AG09319 (cell line): ENCODE measurements around the gene YIF1A.
A peak's percentile ranks its signal among the peaks of the same experiment; 100 is the strongest.
"Not testable (repeated sequence)": the region's sequence is repeated elsewhere in the genome, so short reads cannot be mapped to it uniquely, and the experiment has no call there.

Experiments used
- DNase-seq: peaks from one replicate; pipeline ENCODE4 v3.0.0-alpha.2; 2010; ENCODE audit warnings: low read depth; ENCODE audit errors: extremely low read depth
- TF ChIP-seq, protein P1 (sequence below): IDR thresholded peaks from 2 replicates; pipeline ENCODE4 v1.5.1; 2011; ENCODE audit warnings: low read depth, mild to moderate bottlenecking, inconsistent platforms, low read length, moderate library complexity

The YIF1A gene

DNA sequence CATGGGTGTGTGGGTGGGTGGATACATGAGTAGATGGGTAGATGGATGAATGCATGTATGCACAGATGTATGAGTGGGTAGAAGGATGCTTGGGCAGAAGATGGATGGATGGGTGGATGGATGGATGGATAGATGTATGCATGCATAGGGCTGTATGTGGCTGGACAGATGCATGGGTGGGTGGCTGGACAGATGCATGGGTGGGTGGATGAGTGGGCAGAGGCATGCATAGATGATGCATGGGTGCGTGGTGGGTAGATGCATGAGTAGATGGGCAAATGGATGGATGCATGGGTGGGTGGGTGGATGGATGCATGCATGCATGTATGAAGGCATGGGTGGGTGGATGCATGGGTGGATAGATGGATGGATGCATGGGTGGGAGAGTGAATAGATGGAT, 34.7 kb upstream of the YIF1A start:
- no peak for DNase-seq
- TF ChIP-seq, protein P1, sequence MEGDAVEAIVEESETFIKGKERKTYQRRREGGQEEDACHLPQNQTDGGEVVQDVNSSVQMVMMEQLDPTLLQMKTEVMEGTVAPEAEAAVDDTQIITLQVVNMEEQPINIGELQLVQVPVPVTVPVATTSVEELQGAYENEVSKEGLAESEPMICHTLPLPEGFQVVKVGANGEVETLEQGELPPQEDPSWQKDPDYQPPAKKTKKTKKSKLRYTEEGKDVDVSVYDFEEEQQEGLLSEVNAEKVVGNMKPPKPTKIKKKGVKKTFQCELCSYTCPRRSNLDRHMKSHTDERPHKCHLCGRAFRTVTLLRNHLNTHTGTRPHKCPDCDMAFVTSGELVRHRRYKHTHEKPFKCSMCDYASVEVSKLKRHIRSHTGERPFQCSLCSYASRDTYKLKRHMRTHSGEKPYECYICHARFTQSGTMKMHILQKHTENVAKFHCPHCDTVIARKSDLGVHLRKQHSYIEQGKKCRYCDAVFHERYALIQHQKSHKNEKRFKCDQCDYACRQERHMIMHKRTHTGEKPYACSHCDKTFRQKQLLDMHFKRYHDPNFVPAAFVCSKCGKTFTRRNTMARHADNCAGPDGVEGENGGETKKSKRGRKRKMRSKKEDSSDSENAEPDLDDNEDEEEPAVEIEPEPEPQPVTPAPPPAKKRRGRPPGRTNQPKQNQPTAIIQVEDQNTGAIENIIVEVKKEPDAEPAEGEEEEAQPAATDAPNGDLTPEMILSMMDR, result no peak

DNA sequence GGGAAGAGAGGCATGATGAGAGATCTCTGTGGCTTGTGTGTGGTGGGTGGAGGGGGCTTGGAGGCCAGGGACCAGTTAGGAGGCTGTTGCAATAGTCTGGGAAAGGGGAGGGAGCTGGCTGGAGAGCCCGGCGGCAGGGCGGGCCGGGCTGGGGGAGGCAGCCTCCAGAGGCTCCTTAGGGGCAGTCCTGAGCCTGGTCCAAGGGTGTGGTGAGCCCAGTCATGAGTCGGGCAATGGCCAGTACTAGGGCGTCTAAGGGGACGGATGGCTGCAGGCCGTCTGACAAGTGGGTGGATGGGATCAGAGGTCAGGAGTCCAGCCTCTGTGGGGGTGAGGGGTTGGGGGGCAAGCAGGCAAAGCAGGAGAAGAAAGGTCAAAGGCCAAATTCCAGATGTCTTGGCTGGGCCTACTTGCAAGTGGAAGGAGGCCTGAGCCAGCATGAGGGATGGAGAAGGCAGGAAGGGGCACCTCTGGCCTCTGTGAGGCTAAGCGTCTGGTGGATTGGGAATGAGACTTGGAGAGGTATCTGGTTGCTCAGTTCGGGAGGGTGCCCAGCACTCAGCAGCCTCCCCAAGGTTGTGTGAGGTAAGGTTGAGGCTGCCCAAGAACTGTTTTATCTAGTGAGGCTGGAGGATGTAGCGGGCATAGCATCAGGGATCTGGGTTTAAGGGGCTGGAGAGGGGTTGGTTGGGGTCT, 33.9 kb upstream of the YIF1A start:
- TF ChIP-seq, protein P1, result no peak
- no peak for DNase-seq

DNA sequence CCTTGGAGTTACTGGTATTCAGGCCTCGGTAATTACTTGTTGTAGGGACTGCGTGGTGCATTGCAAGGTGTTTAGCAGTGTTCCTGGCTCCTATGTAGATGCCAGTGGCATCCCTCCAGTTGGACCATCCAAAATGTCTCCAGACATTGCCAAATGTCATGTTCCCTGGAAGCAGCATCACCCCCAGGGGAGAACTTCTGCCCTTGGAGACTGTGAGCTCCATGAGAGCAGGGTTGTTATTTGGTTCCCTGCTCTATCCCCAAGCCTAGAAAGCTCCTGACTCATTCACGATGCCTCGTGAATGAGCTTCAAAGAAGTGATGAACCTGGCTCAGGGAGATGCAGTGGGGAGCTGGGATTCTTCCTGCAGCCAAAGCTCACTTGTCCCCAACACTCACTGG, 32.7 kb upstream of the YIF1A start:
- DNase-seq, result no peak
- TF ChIP-seq, protein P1, result no peak

DNA sequence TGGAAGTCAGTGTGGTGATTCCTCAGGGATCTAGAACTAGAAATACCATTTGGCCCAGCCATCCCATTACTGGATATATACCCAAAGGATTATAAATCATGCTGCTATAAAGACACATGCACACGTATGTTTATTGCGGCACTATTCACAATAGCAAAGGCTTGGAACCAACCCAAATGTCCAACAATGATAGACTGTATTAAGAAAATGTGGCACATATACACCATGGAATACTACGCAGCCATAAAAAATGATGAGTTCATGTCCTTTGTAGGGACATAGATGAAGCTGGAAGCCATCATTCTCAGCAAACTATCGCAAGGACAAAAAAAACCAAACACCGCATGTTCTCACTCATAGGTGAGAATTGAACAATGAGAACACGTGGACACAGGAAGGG, 31.8 kb upstream of the YIF1A start:
- not testable (repeated sequence) for DNase-seq

DNA sequence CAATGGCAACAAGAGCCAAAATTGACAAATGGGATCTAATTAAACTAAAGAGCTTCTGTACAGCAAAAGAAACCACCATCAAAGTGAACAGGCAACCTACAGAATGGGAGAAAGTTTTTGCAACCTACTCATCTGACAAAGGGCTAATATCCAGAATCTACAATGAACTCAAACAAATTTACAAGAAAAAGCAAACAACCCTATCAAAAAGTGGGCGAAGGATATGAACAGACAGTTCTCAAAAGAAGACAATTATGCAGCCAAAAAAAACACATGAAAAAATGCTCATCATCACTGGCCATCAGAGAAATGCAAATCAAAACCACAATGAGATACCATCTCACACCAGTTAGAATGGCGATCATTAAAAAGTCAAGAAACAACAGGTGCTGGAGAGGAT, 31.3 kb upstream of the YIF1A start:
- not testable (repeated sequence) for DNase-seq

DNA sequence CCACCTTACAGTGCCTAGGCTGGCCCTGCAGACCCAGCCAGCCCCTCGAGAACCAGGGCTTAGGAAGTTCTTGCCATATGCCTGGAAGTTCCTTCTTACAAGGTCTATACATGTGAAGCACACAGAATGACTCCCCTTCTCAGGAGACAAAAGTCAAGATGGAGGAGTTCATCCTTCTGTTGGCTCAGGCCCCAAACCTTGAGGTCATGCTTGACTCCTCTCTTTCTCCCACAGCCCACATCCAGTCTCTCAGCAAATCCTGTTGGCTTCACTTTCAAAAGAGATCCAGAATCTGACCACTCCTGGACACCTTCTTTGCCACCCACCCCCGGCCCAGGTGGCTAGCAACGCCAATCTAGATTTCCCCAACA, 29.6 kb upstream of the YIF1A start:
- DNase-seq, result no peak
- TF ChIP-seq, protein P1, result no peak

DNA sequence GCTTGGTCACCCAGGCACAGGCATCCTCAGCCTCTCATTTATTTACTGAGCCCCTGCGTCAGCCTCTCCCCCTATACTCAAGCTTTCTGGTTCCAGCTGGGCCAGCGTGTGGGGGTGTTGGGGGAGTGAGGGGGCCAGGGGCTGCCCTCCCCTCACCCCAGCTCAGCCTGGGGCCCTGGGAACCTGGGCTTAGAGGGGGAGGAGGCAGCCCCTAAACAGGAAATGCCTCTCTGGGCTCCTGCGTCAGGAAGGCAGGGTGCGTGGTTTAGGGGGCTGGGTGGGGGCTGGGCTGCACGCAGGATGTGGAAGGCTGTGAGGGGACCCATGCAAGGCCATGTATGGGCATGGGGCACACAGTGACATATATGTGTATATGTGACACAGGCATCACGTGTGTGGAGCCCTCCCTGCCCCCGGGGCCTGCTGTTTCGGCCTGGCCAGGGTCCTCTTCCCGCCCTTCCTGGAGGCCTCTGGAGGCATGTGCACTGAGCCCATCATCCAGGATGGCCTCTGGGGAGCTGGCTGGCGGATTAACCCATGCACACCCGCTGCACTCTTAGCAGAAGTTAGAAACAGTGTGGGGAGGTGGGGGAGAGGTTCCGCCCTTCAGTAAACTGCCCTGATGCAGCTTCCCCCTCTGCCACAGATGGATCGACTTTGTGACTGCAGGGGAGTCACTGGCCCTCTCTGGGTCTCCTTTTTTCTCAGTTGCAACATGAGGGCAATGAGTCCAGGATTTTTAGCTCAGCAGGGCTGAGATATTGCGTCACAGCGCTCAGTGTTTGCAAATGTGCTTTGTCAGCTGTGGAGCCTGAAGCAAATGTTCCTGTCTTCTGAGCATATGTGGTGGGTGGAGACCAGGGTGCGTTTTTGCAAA, 29.0 kb upstream of the YIF1A start:
- peak; percentile 78 for DNase-seq
- TF ChIP-seq, protein P1, result no peak

DNA sequence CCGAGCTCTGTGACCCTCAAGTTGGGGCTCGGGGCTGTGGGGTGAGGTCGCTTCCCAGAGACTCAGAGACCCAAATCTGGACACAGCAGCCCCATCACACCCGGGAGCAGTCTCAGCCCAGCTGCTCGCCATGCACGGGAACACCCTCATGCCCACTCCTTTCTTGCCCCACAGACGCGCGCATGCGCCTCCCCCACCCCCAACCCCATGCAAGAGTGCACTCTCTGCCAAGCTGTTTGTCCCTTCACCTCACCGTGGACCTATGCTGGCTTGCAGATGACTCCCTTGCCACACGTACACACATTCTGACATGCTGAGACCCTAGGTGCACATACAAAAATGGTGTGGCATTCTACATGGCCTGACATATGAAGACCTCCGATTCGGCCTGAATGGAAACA, 28.4 kb upstream of the YIF1A start:
- TF ChIP-seq, protein P1, result no peak

More for the DNA sequence above, 28.4 kb upstream of the YIF1A start:
- DNase-seq, result no peak
